ENCODE results near the gene INPP4B. TPM values are rescaled to one million over a fixed set of nuclear protein-coding genes. Genes with fewer than 3 reads are reported as not detected.

INPP4B gene
- total RNA-seq, 1 experiment from 2014 or later = 41.0 TPM

DNA sequence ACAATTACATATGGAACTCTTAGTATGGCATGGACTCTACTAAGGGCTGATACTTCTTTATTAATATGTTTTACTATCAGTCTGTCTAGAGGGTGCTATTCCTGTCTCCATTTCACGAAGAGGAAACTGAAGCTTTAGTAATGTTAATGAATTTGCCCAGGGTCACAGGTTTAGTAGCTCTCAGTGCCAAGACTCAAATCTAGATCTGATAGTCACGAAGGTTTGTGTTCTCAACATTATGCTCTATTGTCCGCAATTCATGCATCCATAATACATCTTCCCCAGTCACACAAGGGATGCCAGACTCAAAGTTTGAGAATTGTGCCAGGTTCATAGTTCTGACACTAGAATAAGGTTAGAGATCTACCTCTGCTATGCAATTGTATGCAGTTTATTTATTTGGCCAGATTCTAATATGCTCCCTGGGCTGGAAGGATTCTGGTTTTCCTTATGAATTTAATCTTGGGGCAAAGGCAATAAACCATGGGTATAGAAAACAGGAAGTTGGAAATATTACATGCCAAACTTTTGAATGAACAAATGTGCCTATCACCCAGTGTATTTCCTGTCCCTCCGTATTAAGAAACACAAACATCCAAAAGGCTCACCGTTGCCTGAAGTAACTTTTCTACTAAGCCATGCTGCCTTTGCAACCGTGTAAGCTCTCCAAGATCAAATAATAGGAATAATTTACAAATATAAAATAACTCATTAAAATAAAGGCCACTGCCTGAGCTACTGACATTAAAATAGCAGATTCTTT lies 478.5 kb downstream of the INPP4B start:
- BruUV-seq (replicated peaks) = no TSS peak
- H3K27ac ChIP-seq (ENCODE audit: low read length) = no peak overlapping the region
- ChIA-PET POLR2A (ENCODE audit: unreplicated experiment) (no interaction called here), CTCF (no interaction called here)
- TF ChIP-seq, protein P1, sequence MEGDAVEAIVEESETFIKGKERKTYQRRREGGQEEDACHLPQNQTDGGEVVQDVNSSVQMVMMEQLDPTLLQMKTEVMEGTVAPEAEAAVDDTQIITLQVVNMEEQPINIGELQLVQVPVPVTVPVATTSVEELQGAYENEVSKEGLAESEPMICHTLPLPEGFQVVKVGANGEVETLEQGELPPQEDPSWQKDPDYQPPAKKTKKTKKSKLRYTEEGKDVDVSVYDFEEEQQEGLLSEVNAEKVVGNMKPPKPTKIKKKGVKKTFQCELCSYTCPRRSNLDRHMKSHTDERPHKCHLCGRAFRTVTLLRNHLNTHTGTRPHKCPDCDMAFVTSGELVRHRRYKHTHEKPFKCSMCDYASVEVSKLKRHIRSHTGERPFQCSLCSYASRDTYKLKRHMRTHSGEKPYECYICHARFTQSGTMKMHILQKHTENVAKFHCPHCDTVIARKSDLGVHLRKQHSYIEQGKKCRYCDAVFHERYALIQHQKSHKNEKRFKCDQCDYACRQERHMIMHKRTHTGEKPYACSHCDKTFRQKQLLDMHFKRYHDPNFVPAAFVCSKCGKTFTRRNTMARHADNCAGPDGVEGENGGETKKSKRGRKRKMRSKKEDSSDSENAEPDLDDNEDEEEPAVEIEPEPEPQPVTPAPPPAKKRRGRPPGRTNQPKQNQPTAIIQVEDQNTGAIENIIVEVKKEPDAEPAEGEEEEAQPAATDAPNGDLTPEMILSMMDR (conservative IDR thresholded peaks at IDR 0.05; ENCODE audit: low read depth, low read length) = no peak
- H3F3A ChIP-seq (ENCODE audit: low read length, unreplicated experiment) = no peaks in the 10 kb centered on the region
- H3K9ac ChIP-seq (ENCODE audit: low read length) = no peak overlapping the region
- no peaks in the 10 kb centered on the region for H3K9me3 ChIP-seq (ENCODE audit: low read length)
- H2AFZ ChIP-seq (ENCODE audit: low read length) = no peak overlapping the region
- ATAC-seq (no peak), DNase-seq (no peak)
- H3K9me2 ChIP-seq (replicated peaks; ENCODE audit: low read length) = no peaks in the 10 kb centered on the region
- peaks cover 6% of the 10 kb centered on the region; the same call in 1 of the 2 replicates for H3K36me3 ChIP-seq (ENCODE audit: low read depth, low read length)
- no peaks in the 10 kb centered on the region for H4K20me1 ChIP-seq (ENCODE audit: low read length)
- H3K79me2 ChIP-seq (ENCODE audit: low read length) = peaks cover 40% of the 10 kb centered on the region
- H3K4me2 ChIP-seq (ENCODE audit: low read length) = no peak overlapping the region
- no peak overlapping the region for H3K4me3 ChIP-seq (ENCODE audit: low read length)
- no peaks in the 10 kb centered on the region for H3K27me3 ChIP-seq (ENCODE audit: low read length)
- H3K4me1 ChIP-seq (ENCODE audit: insufficient read depth, low read length) = peaks cover 1% of the 10 kb centered on the region; the same call in 1 of the 2 replicates
- intact Hi-C loops (cut with micrococcal nuclease) = no loop called here

DNA sequence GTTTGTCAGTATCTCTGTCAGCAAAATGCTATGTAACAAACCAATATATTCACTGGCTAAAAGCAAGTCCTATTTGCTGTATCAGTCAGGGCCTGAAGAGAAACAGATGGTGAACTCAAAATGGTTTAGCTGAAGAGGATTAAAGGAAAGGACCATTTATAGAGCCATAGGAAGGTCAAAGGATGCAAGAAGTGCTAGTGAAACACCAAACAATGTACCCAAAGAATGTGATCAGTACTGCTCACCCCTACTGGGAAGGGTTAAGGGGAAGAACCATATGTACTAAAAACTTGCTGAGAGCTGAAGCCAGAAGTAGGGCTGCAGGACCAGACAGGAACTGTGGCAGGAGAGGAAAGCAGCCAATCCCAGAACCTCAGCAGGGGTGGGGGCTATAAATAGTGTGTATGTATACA lies 479.3 kb downstream of the INPP4B start:
- ChIA-PET CTCF (no interaction called here), POLR2A (ENCODE audit: unreplicated experiment) (no interaction called here)
- Histone ChIP-seq H3K9me3 (ENCODE audit: low read length) (no peaks in the 10 kb centered on the region), H3K4me2 (ENCODE audit: low read length) (no peak overlapping the region), H2AFZ (ENCODE audit: low read length) (no peak overlapping the region), H3K27ac (ENCODE audit: low read length) (no peak overlapping the region), H3K9me2 (replicated peaks; ENCODE audit: low read length) (no peaks in the 10 kb centered on the region), H3K79me2 (ENCODE audit: low read length) (peaks cover 32% of the 10 kb centered on the region), H3F3A (ENCODE audit: low read length, unreplicated experiment) (no peaks in the 10 kb centered on the region), H3K9ac (ENCODE audit: low read length) (no peak overlapping the region), H3K4me3 (ENCODE audit: low read length) (no peak overlapping the region), H3K36me3 (ENCODE audit: low read depth, low read length) (peaks cover 10% of the 10 kb centered on the region; the same call in 1 of the 2 replicates), H3K4me1 (ENCODE audit: insufficient read depth, low read length) (0 out of 2 replicates have a peak, but pooled peaks cover 3% of the 10 kb centered on the region), H3K27me3 (ENCODE audit: low read length) (no peaks in the 10 kb centered on the region), H4K20me1 (ENCODE audit: low read length) (no peaks in the 10 kb centered on the region)
- BruUV-seq (replicated peaks) = no TSS peak
- intact Hi-C loops (cut with micrococcal nuclease) = no loop called here
- TF ChIP-seq EZH2phosphoT487 (IDR thresholded peaks at IDR 0.05; ENCODE audit: borderline replicate concordance, low read length) (no peak), EZH2 (IDR thresholded peaks at IDR 0.05; ENCODE audit: low read length, unreplicated experiment) (no peak)
- TF ChIP-seq, protein P1 (conservative IDR thresholded peaks at IDR 0.05; ENCODE audit: low read depth, low read length) = no peak
- ATAC-seq (no peak), DNase-seq (no peak)

DNA sequence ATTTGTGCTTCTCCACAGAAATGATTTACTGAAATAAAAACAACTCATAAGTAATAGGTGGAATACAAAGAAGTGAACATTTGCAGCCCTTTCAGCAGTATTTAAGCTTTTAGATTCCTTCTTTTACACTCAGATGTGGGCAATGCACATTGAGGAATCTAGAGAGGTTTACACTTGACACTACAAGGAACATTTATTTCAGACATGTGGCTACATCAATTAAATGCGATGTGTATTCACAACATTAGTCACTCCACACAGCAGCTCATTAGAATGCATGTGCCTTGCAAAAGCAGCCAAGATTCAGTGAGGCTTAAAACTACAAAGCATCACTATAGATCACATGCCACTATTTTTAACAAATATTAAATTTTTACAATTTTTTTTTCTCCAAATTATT lies 480.7 kb downstream of the INPP4B start:
- BruUV-seq (replicated peaks) = no TSS peak
- Histone ChIP-seq H2AFZ (ENCODE audit: low read length) (no peak overlapping the region), H3K9me3 (ENCODE audit: low read length) (no peaks in the 10 kb centered on the region), H3K4me1 (ENCODE audit: insufficient read depth, low read length) (0 out of 2 replicates have a peak, but pooled peaks cover 4% of the 10 kb centered on the region), H3K9ac (ENCODE audit: low read length) (no peak overlapping the region), H3K79me2 (ENCODE audit: low read length) (peaks cover 19% of the 10 kb centered on the region), H3K4me2 (ENCODE audit: low read length) (no peak overlapping the region), H4K20me1 (ENCODE audit: low read length) (no peaks in the 10 kb centered on the region), H3K4me3 (ENCODE audit: low read length) (no peak overlapping the region), H3K36me3 (ENCODE audit: low read depth, low read length) (peaks cover 4% of the 10 kb centered on the region; the same call in 1 of the 2 replicates), H3K27me3 (ENCODE audit: low read length) (no peaks in the 10 kb centered on the region), H3K27ac (ENCODE audit: low read length) (no peak overlapping the region), H3K9me2 (replicated peaks; ENCODE audit: low read length) (no peaks in the 10 kb centered on the region), H3F3A (ENCODE audit: low read length, unreplicated experiment) (no peaks in the 10 kb centered on the region)
- ATAC-seq (no peak), DNase-seq (no peak)
- ChIA-PET POLR2A (ENCODE audit: unreplicated experiment) (no interaction called here), CTCF (no interaction called here)
- intact Hi-C loops (cut with micrococcal nuclease) = no loop called here
- TF ChIP-seq, protein P1 (conservative IDR thresholded peaks at IDR 0.05; ENCODE audit: low read depth, low read length) = no peak
- TF ChIP-seq EZH2phosphoT487 (IDR thresholded peaks at IDR 0.05; ENCODE audit: borderline replicate concordance, low read length) (no peak), EZH2 (IDR thresholded peaks at IDR 0.05; ENCODE audit: low read length, unreplicated experiment) (no peak)

Data from PC-3 (cell line).